HL-60 (cell line): ENCODE data around the gene PICK1.
"Not testable (repeated sequence)": the region's sequence is repeated elsewhere in the genome, so short reads cannot be mapped to it uniquely, and the experiment has no call there.

ENCODE experiments used
- GABPA ChIP-seq: IDR thresholded peaks from 2 replicates; pipeline ENCODE4 v1.6.1; 2012; ENCODE audit warnings: low read depth
- POLR2AphosphoS5 ChIP-seq: IDR thresholded peaks from 2 replicates; pipeline ENCODE4 v1.6.1; 2012; ENCODE audit warnings: low read depth
- SPI1 ChIP-seq: IDR thresholded peaks from 2 replicates; pipeline ENCODE4 v1.6.1; 2012; ENCODE audit warnings: low read depth, mild to moderate bottlenecking, borderline replicate concordance
- TF ChIP-seq, protein P1 (sequence below): IDR thresholded peaks from one replicate; pipeline ENCODE4 v1.5.1; 2011; ENCODE audit warnings: low read length, control low read depth, inconsistent platforms; ENCODE audit not compliant: insufficient read depth
- TF ChIP-seq, protein P2 (sequence below): IDR thresholded peaks from 2 replicates; pipeline ENCODE4 v1.6.1; 2012; ENCODE audit warnings: low read depth; ENCODE audit not compliant: insufficient replicate concordance

DNA sequence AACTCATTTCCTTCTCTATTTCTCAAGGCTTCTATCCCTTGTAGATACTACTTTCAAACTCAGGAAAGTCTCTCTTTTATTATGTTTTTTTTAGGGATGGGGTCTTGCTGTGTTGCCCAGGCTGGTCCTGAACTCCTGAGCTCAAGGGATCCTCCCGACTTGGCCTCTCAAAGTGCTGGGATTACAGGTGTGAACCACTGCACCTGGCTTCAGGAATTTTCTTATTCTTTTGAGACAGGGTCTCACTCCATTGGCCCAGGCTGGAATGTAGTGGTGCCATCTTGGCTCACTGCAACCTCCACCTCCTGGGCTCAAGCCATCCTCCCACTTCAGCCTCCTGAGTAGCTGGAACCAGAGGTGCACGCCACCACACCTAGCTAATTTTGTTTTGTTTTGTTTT is 22.0 kb downstream of the PICK1 start:
- TF ChIP-seq, protein P1, sequence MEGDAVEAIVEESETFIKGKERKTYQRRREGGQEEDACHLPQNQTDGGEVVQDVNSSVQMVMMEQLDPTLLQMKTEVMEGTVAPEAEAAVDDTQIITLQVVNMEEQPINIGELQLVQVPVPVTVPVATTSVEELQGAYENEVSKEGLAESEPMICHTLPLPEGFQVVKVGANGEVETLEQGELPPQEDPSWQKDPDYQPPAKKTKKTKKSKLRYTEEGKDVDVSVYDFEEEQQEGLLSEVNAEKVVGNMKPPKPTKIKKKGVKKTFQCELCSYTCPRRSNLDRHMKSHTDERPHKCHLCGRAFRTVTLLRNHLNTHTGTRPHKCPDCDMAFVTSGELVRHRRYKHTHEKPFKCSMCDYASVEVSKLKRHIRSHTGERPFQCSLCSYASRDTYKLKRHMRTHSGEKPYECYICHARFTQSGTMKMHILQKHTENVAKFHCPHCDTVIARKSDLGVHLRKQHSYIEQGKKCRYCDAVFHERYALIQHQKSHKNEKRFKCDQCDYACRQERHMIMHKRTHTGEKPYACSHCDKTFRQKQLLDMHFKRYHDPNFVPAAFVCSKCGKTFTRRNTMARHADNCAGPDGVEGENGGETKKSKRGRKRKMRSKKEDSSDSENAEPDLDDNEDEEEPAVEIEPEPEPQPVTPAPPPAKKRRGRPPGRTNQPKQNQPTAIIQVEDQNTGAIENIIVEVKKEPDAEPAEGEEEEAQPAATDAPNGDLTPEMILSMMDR, result not testable (repeated sequence)
- TF ChIP-seq, protein P2, sequence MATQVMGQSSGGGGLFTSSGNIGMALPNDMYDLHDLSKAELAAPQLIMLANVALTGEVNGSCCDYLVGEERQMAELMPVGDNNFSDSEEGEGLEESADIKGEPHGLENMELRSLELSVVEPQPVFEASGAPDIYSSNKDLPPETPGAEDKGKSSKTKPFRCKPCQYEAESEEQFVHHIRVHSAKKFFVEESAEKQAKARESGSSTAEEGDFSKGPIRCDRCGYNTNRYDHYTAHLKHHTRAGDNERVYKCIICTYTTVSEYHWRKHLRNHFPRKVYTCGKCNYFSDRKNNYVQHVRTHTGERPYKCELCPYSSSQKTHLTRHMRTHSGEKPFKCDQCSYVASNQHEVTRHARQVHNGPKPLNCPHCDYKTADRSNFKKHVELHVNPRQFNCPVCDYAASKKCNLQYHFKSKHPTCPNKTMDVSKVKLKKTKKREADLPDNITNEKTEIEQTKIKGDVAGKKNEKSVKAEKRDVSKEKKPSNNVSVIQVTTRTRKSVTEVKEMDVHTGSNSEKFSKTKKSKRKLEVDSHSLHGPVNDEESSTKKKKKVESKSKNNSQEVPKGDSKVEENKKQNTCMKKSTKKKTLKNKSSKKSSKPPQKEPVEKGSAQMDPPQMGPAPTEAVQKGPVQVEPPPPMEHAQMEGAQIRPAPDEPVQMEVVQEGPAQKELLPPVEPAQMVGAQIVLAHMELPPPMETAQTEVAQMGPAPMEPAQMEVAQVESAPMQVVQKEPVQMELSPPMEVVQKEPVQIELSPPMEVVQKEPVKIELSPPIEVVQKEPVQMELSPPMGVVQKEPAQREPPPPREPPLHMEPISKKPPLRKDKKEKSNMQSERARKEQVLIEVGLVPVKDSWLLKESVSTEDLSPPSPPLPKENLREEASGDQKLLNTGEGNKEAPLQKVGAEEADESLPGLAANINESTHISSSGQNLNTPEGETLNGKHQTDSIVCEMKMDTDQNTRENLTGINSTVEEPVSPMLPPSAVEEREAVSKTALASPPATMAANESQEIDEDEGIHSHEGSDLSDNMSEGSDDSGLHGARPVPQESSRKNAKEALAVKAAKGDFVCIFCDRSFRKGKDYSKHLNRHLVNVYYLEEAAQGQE, result not testable (repeated sequence)
- TF ChIP-seq POLR2AphosphoS5, SPI1, GABPA: not testable (repeated sequence)
